Breast epithelium (tissue), 4 donors: ENCODE measurements around the gene HDAC10. TPM values are rescaled to one million over a fixed set of nuclear protein-coding genes. Genes with fewer than 3 reads are reported as not detected.

Experiments
- DNase-seq, 2 donors: peaks; one replicate each; pipeline ENCODE4 v3.0.0-alpha.2; 2019; ENCODE audit warnings: low spot score in 2 of 2
- H3K27ac ChIP-seq, 2 donors: fragments of 200-600 bp; sonication (generic) in 1 of 2; one replicate each; pipeline ENCODE4 v1.5.1; 2016 to 2019; ENCODE audit warnings: mild to moderate bottlenecking in 1 of 2
- H3K27me3 ChIP-seq, 2 donors: fragments of 200-600 bp; sonication (generic) in 1 of 2; one replicate each; pipeline versions ENCODE4 v1.5.1 to v1.6.0; 2017 to 2019; ENCODE audit warnings: control low read depth in 1 of 2, mild to moderate bottlenecking in 1 of 2
- H3K36me3 ChIP-seq: fragments of 200-600 bp; one replicate; pipeline ENCODE4 v1.5.1; 2019
- H3K4me1 ChIP-seq, 2 donors: fragments of 200-600 bp; sonication (generic); one replicate each; pipeline ENCODE4 v1.5.1; 2016 to 2019; ENCODE audit warnings: control low read depth in 1 of 2
- H3K4me3 ChIP-seq, 3 donors: fragments of 200-600 bp; sonication (generic); 1 replicate in 2 of 3; 2 replicates in 1 of 3; pipeline ENCODE4 v1.5.1; 2016 to 2019; ENCODE audit warnings: mild to moderate bottlenecking in 3 of 3, moderate library complexity in 2 of 3
- H3K9me3 ChIP-seq, 2 donors: fragments of 200-600 bp; sonication (generic) in 1 of 2; one replicate each; pipeline ENCODE4 v1.5.1; 2016 to 2019; ENCODE audit warnings: control low read depth in 1 of 2
- POLR2A ChIP-seq: fragments of 450-650 bp; IDR thresholded peaks from one replicate; pipeline ENCODE4 v1.6.1; 2016; ENCODE audit warnings: antibody characterized with exemption, mild to moderate bottlenecking, moderate library complexity
- POLR2AphosphoS5 ChIP-seq, 3 donors: sonication (generic); formaldehyde crosslinking; IDR thresholded peaks; one replicate each; pipeline ENCODE4 v1.6.1; 2017; ENCODE audit warnings: antibody characterized with exemption in 3 of 3
- intact Hi-C: fragments of 100-400 bp; cut with DNase I; formaldehyde crosslinking; loops from one replicate; pipeline ENCODE4 v1.15.1; 2023; ENCODE audit warnings: low total_unique reads
- total RNA-seq, 3 donors: library from RNA; depleted of rRNA; stranded (reverse); fragments of >200 nt; gene quantifications; one replicate each; pipeline ENCODE4 v1.1.0, GENCODE V29; 2016
- TF ChIP-seq, protein P1 (sequence below), 3 donors: fragments of 450-650 bp; IDR thresholded peaks; one replicate each; pipeline ENCODE4 v1.5.1; 2016 to 2017; ENCODE audit warnings: antibody characterized with exemption in 3 of 3, mild to moderate bottlenecking in 3 of 3, moderate library complexity in 3 of 3

The HDAC10 gene
- total RNA-seq, 3 donors from 2014 or later: 22.9 to 35.7 (median 29.4) TPM

DNA sequence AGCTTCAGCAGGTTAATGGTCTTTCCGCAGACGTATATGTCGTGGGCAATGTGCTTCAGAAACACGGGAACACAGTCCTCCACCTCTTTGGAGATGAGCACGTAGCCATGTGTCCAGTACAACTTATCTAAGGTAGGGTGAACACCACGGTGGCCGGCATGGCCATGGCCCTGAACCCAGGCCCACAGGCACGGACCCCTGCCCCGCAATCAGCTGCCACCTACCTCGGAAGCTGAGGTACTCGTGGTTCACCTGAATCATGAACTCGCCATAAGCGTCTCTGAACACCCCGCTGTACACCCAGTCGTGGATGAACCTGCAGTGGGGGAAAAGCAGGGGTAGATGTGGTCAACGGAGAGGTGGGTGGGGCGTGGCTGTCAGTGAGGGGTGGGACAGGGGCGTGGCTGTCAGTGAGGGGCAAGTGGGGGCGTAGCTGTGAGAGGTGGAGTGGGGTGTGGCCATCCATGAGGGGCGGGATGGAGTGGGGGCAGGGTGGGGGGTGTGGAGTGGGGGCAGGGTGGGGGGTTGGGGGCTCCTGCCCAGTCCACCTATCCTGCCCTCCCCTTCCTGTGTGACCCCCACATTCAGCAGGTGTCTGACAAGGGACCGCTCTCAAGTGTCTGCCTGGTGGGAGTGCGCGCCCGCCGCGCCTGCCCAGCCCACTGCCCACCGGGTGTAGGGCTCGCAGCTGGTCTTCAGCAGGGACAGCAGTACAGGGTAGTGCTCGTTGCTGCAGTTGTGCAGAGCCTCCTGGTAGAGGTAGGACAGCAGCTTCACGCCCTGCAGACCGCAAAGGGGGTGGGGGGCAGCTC lies 24.8 kb downstream of the HDAC10 start:
- Histone ChIP-seq H3K27me3 (no peaks in the 10 kb centered on the region), H3K9me3 (no peaks in the 10 kb centered on the region), H3K4me1 (no peaks in the 10 kb centered on the region), H3K4me3 (no peak overlapping the region), H3K27ac (no peak overlapping the region), H3K36me3 (peaks cover 17% of the 10 kb centered on the region)
- DNase-seq: no peak
- intact Hi-C loops: no loop called here
- TF ChIP-seq POLR2AphosphoS5 (IDR thresholded peaks at IDR 0.05) (no peak), POLR2A (no peak)
- TF ChIP-seq, protein P1, sequence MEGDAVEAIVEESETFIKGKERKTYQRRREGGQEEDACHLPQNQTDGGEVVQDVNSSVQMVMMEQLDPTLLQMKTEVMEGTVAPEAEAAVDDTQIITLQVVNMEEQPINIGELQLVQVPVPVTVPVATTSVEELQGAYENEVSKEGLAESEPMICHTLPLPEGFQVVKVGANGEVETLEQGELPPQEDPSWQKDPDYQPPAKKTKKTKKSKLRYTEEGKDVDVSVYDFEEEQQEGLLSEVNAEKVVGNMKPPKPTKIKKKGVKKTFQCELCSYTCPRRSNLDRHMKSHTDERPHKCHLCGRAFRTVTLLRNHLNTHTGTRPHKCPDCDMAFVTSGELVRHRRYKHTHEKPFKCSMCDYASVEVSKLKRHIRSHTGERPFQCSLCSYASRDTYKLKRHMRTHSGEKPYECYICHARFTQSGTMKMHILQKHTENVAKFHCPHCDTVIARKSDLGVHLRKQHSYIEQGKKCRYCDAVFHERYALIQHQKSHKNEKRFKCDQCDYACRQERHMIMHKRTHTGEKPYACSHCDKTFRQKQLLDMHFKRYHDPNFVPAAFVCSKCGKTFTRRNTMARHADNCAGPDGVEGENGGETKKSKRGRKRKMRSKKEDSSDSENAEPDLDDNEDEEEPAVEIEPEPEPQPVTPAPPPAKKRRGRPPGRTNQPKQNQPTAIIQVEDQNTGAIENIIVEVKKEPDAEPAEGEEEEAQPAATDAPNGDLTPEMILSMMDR (IDR thresholded peaks at IDR 0.05): no peak

DNA sequence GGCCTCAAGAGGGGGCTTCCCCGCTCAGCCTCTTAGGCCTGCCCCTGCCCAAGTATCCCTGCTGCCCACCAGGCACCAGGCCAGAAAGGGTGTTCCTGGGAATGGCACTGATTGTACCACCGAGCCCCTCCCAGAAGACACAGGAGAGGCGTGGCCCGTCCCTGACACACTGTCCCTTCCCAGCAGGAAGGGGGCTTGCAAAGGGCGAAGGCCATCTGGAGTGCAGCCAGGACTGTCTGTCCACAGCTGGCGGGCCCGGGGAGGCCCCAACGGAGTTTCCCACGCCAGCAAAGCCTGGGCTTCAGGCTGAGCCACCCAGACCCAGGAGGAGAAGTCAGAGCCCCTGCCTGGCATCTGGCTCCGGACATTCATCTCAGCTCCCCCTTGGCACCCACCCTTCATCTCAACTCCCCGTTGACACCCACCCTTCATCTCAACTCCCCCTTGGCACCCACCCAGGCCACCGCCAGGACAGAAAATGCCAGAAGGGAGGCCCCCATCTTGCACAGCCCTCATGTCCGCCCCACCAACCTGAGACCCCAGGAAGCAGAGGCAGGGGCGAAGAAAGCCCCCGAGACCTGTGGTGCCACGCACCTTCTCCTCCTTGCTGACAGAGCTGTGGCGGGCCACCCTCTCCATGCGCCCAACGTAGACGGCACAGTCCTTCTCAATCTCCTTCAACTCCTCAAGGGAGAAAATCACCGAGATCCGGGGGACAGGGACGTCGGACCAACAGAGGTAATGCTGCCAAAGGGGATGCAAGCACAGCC lies 25.7 kb downstream of the HDAC10 start:
- no peak overlapping the region for H3K27ac ChIP-seq
- DNase-seq: no peak
- TF ChIP-seq, protein P1 (IDR thresholded peaks at IDR 0.05): no peak
- TF ChIP-seq POLR2AphosphoS5 (IDR thresholded peaks at IDR 0.05) (no peak), POLR2A (no peak)
- H3K4me3 ChIP-seq: no peak overlapping the region
- peaks cover 20% of the 10 kb centered on the region for H3K36me3 ChIP-seq
- intact Hi-C loops: no loop called here
- no peaks in the 10 kb centered on the region for H3K27me3 ChIP-seq
- H3K9me3 ChIP-seq: no peaks in the 10 kb centered on the region
- no peaks in the 10 kb centered on the region for H3K4me1 ChIP-seq

DNA sequence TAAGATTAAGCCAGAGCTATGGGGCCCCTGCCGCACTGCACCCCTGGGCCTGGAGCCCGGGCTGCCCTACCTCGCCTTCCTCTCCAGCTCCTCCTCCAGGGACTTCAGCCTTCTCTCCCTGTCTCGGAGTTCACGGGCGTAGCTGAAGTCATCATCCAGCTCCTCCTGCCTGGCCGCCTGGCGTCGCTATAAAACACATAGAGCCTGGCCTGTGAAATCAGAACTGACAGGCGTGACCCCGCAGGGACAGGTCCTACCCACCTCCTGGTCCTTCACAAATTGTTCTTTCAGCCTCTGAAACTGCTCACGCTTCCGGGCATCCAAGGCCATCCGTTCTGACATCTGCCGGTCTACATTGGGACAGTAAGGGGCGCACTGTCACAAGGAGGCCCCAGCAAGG lies 27.0 kb downstream of the HDAC10 start:
- intact Hi-C loops: no loop called here
- TF ChIP-seq, protein P1 (IDR thresholded peaks at IDR 0.05): no peak
- TF ChIP-seq POLR2A (no peak), POLR2AphosphoS5 (IDR thresholded peaks at IDR 0.05) (no peak)
- Histone ChIP-seq H3K4me3 (no peak overlapping the region), H3K36me3 (peaks cover 20% of the 10 kb centered on the region), H3K9me3 (no peaks in the 10 kb centered on the region), H3K27ac (no peak overlapping the region), H3K27me3 (no peaks in the 10 kb centered on the region), H3K4me1 (no peaks in the 10 kb centered on the region)
- DNase-seq: no peak

DNA sequence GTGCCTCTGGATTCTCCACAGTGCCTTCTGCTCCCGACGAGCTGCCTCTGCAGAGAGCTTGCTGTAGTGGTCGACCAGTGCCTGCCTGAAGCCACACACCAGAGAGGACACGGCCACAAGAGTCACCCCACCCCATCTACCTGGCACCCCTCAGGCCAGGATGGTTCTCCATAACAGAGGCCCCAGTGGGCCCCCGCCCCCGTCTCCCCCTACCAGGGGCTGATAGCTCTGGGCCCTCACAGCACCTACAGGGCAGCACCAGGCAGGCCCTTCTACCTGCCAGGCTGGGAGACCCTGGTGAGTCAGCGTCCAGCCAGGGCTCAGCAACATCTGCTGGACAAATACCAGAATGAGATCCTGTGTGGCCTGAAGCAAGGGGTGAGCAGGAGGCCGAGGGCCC lies 28.6 kb downstream of the HDAC10 start:
- Histone ChIP-seq H3K9me3 (no peaks in the 10 kb centered on the region), H3K27me3 (no peaks in the 10 kb centered on the region), H3K4me1 (no peaks in the 10 kb centered on the region), H3K4me3 (no peak overlapping the region), H3K36me3 (peaks cover 20% of the 10 kb centered on the region), H3K27ac (no peak overlapping the region)
- no peak for DNase-seq
- TF ChIP-seq POLR2AphosphoS5 (IDR thresholded peaks at IDR 0.05) (no peak), POLR2A (no peak)
- TF ChIP-seq, protein P1 (IDR thresholded peaks at IDR 0.05): no peak
- intact Hi-C loops: no loop called here
